Measurements from ENCODE around the gene IFI6. TPM values are rescaled to one million over a fixed set of nuclear protein-coding genes. Genes with fewer than 3 reads are reported as not detected.

Gene IFI6
- total and polyA plus RNA-seq, 2 of the 4 experiments (the other 2 are of a cell fraction), result 7.3 to 16.8 TPM

DNA sequence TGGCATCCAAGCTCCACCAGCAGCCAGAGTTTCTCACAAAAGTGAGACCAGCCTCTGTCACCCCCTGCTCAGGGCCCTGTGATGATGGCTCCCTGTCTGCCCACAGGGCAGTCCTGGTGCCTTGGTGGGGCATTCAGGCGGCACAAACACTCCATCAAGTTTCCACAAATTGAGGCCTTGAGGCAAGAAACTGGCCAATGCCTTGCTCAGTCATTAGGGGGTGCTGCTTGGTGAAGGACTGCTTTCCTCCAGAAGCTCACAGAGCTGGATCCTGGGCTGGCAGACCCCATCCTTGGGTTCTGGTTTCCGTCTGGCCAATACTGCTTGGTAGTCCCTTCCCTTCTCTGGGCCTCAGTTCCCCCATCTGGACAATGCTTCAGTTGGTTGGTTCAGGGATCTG, 55.6 kb downstream of the IFI6 start:
- Histone ChIP-seq H2BK20ac (ENCODE audit: low read depth, low read length) (no peak overlapping the region), H3K23ac (ENCODE audit: low read depth, low read length) (no peak overlapping the region), H2BK15ac (ENCODE audit: low read depth, low read length) (no peak overlapping the region), H3K4me1 (ENCODE audit: control insufficient read depth, insufficient read depth, low read length) (no peaks in the 10 kb centered on the region), H3K9me1 (ENCODE audit: insufficient read depth, low read length) (no peaks in the 10 kb centered on the region), H3K4ac (ENCODE audit: low read depth, low read length) (no peak overlapping the region), H3K27ac (ENCODE audit: insufficient read depth, low read length) (no peak overlapping the region), H4K20me1 (ENCODE audit: insufficient read depth, low read length) (no peaks in the 10 kb centered on the region), H3K27me3 (ENCODE audit: control insufficient read depth, insufficient read depth, low read length) (peaks cover 29% of the 10 kb centered on the region), H3K9ac (ENCODE audit: low read depth, low read length) (no peak overlapping the region), H2BK120ac (ENCODE audit: low read depth, low read length) (no peak overlapping the region), H4K91ac (ENCODE audit: insufficient read depth, low read depth, low read length) (no peak overlapping the region), H3K14ac (replicated peaks; ENCODE audit: low read depth, low read length) (no peak overlapping the region), H3K4me2 (ENCODE audit: low read depth, low read length) (no peak overlapping the region), H3K36me3 (ENCODE audit: control insufficient read depth, insufficient read depth, low read length) (no peaks in the 10 kb centered on the region), H3K9me3 (ENCODE audit: control insufficient read depth, insufficient read depth, low read length) (no peaks in the 10 kb centered on the region), H2AK9ac (replicated peaks; ENCODE audit: low read depth, low read length, poor library complexity) (no peak overlapping the region), H4K8ac (ENCODE audit: low read depth in 2 of 2, low read length in 2 of 2) (no peak overlapping the region), H2AFZ (replicated peaks; ENCODE audit: low read length, poor library complexity) (peak overlapping the region; percentile 17), H2BK5ac (ENCODE audit: low read depth, low read length, poor library complexity, severe bottlenecking) (no peak overlapping the region), H3K56ac (ENCODE audit: extremely low read depth, insufficient read depth, low read length) (no peak overlapping the region), H2AK5ac (ENCODE audit: low read depth, low read length) (no peak overlapping the region), H3K18ac (ENCODE audit: low read depth, low read length) (no peak overlapping the region), H4K5ac (ENCODE audit: low read depth, low read length) (no peak overlapping the region), H3K4me3 (ENCODE audit: insufficient read depth, low read depth, low read length) (no peak overlapping the region), H3K79me1 (ENCODE audit: low read depth in 1 of 2, low read length in 2 of 2) (no peaks in the 10 kb centered on the region)
- in situ Hi-C loops (cut with MboI; ENCODE audit: low sequenced_read_pairs), result no loop called here
- dilution Hi-C loops (cut with HindIII; ENCODE audit: low sequenced_read_pairs, unreplicated experiment), result no loop called here
- POLR2A ChIA-PET (ENCODE audit: unreplicated experiment), result no interaction called here
- no TSS peak for BruUV-seq (replicated peaks)
- DNase-seq, result no peak
- no peak for TF ChIP-seq MAFK (IDR thresholded peaks at IDR 0.05; ENCODE audit: low read depth, low read length)
- no peak for TF ChIP-seq RFX5 (IDR thresholded peaks at IDR 0.05; ENCODE audit: low read depth, low read length)
- TF ChIP-seq, protein P1, sequence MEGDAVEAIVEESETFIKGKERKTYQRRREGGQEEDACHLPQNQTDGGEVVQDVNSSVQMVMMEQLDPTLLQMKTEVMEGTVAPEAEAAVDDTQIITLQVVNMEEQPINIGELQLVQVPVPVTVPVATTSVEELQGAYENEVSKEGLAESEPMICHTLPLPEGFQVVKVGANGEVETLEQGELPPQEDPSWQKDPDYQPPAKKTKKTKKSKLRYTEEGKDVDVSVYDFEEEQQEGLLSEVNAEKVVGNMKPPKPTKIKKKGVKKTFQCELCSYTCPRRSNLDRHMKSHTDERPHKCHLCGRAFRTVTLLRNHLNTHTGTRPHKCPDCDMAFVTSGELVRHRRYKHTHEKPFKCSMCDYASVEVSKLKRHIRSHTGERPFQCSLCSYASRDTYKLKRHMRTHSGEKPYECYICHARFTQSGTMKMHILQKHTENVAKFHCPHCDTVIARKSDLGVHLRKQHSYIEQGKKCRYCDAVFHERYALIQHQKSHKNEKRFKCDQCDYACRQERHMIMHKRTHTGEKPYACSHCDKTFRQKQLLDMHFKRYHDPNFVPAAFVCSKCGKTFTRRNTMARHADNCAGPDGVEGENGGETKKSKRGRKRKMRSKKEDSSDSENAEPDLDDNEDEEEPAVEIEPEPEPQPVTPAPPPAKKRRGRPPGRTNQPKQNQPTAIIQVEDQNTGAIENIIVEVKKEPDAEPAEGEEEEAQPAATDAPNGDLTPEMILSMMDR (conservative IDR thresholded peaks at IDR 0.05; ENCODE audit: low read depth, low read length), result 0 out of 2 replicates have a peak, but pooled peaks have one; percentile 25
- CTCF ChIA-PET, result no interaction called here
- no peak for ATAC-seq (ENCODE audit: low read depth)
- intact Hi-C loops (cut with micrococcal nuclease), result no loop called here
- no CpG with 5 or more reads among the region's 2 CpGs for WGBS, 2 experiments (ENCODE audit: extremely low coverage in 2 of 2, insufficient read length in 1 of 2)

Small RNA genes lying within 50 kb of the gene (microRNA-seq; reads per million reads assigned to microRNA genes)
- gene AL031729.1 (ENCODE audit: insufficient read depth, insufficient read length), result not detected
- gene RNU6-424P (ENCODE audit: insufficient read depth, insufficient read length), result not detected
- not detected for gene RNU6-949P (ENCODE audit: insufficient read depth, insufficient read length)

Small RNA genes lying within 50 kb of the gene (small RNA-seq; reads per million reads assigned to genes)
- gene AL031729.1 (0 to 0.46 (median 0) reads per million in 5 experiments), gene RNU6-424P (0 to 0.60 (median 0) reads per million in 5 experiments), gene RNU6-949P (0 to 0.60 (median 0) reads per million in 5 experiments)

Other genes with a start within 250 kb of the IFI6 start
- gene WASF2, start 182.0 kb downstream of the IFI6 start, total RNA-seq (2012; rRNA removed), result 7.5 and 7.9 TPM in 2 replicates
- gene WASF2, start 182.0 kb downstream of the IFI6 start, polyA plus RNA-seq (2012; rRNA removed), result 45.0 and 45.4 TPM in 2 replicates
- 1.7 and 2.0 TPM in 2 replicates for gene AHDC1, start 68.0 kb downstream of the IFI6 start, total RNA-seq (2012; rRNA removed)
- 11.6 and 16.1 TPM in 2 replicates for gene AHDC1, start 68.0 kb downstream of the IFI6 start, polyA plus RNA-seq (2012; rRNA removed)
- gene FGR, start 37.0 kb downstream of the IFI6 start, total RNA-seq (2012; rRNA removed), result not detected in 2 replicates
- not detected in 2 replicates for gene FGR, start 37.0 kb downstream of the IFI6 start, polyA plus RNA-seq (2012; rRNA removed)
- 8.6 and 10.0 TPM in 2 replicates for gene FAM76A, start 53.8 kb upstream of the IFI6 start, total RNA-seq (2012; rRNA removed)
- 2.3 and 2.6 TPM in 2 replicates for gene FAM76A, start 53.8 kb upstream of the IFI6 start, polyA plus RNA-seq (2012; rRNA removed)
- gene STX12, start 101.0 kb upstream of the IFI6 start, total RNA-seq (2012; rRNA removed), result 54.8 and 68.3 TPM in 2 replicates
- 22.5 and 28.6 TPM in 2 replicates for gene STX12, start 101.0 kb upstream of the IFI6 start, polyA plus RNA-seq (2012; rRNA removed)
- 60.5 and 80.1 TPM in 2 replicates for gene PPP1R8, start 158.6 kb upstream of the IFI6 start, total RNA-seq (2012; rRNA removed)
- gene PPP1R8, start 158.6 kb upstream of the IFI6 start, polyA plus RNA-seq (2012; rRNA removed), result 43.3 and 53.8 TPM in 2 replicates
- gene THEMIS2, start 200.4 kb upstream of the IFI6 start, total RNA-seq (2012; rRNA removed), result 3.6 and 4.5 TPM in 2 replicates
- gene THEMIS2, start 200.4 kb upstream of the IFI6 start, polyA plus RNA-seq (2012; rRNA removed), result 4.9 and 5.0 TPM in 2 replicates
- gene RPA2, start 242.4 kb upstream of the IFI6 start, total RNA-seq (2012; rRNA removed), result 30.6 and 45.3 TPM in 2 replicates
- gene RPA2, start 242.4 kb upstream of the IFI6 start, polyA plus RNA-seq (2012; rRNA removed), result 22.5 and 34.4 TPM in 2 replicates